ENCODE data around the gene SPEF1.

The SPEF1 gene

GRCh38 chr20:3808544-3808943 lies 27.3 kb upstream of the SPEF1 start:
- Histone ChIP-seq H3K27ac (peak overlapping the region; percentile 89), H3K4me3 (ENCODE audit: low read depth, low read length) (no peak overlapping the region), H3K4me2 (ENCODE audit: low read length) (peak overlapping the region; percentile 48), H3K4me1 (peaks cover 43% of the 10 kb centered on the region), H2AFZ (no peak overlapping the region), H3K79me2 (no peaks in the 10 kb centered on the region), H3K9ac (no peak overlapping the region), H3K27me3 (ENCODE audit: control insufficient read depth, insufficient read depth, low read length) (no peaks in the 10 kb centered on the region), H3K36me3 (ENCODE audit: control insufficient read depth, insufficient read depth, low read length) (no peaks in the 10 kb centered on the region), H3K9me3 (ENCODE audit: control insufficient read depth, low read length) (no peaks in the 10 kb centered on the region)
- no peak for TF ChIP-seq CTCF (IDR thresholded peaks at IDR 0.05)

- Histone ChIP-seq H3K27ac (no peak overlapping the region), H3K9ac (no peak overlapping the region), H3K4me1 (peaks cover 34% of the 10 kb centered on the region), H2AFZ (no peak overlapping the region), H3K4me2 (ENCODE audit: low read length) (no peak overlapping the region), H3K79me2 (peaks cover 3% of the 10 kb centered on the region), H3K4me3 (ENCODE audit: low read depth, low read length) (no peak overlapping the region), H3K9me3 (ENCODE audit: control insufficient read depth, low read length) (no peaks in the 10 kb centered on the region), H3K36me3 (ENCODE audit: control insufficient read depth, insufficient read depth, low read length) (no peaks in the 10 kb centered on the region), H3K27me3 (ENCODE audit: control insufficient read depth, insufficient read depth, low read length) (no peaks in the 10 kb centered on the region)
- TF ChIP-seq CTCF (IDR thresholded peaks at IDR 0.05), result no peak
These were observed 23.5 kb upstream of the SPEF1 start for GRCh38 chr20:3804781-3805180.

- H3K4me2 ChIP-seq (ENCODE audit: low read length), result no peak overlapping the region
- no peak overlapping the region for H3K4me3 ChIP-seq (ENCODE audit: low read depth, low read length)
- no peak overlapping the region for H3K9ac ChIP-seq
- no peak overlapping the region for H2AFZ ChIP-seq
- H3K27ac ChIP-seq, result no peak overlapping the region
- no peak for TF ChIP-seq CTCF (IDR thresholded peaks at IDR 0.05)
- H3K27me3 ChIP-seq (ENCODE audit: control insufficient read depth, insufficient read depth, low read length), result no peaks in the 10 kb centered on the region
- H3K9me3 ChIP-seq (ENCODE audit: control insufficient read depth, low read length), result no peaks in the 10 kb centered on the region
- H3K79me2 ChIP-seq, result peaks cover 3% of the 10 kb centered on the region
- no peaks in the 10 kb centered on the region for H3K36me3 ChIP-seq (ENCODE audit: control insufficient read depth, insufficient read depth, low read length)
- H3K4me1 ChIP-seq, result peaks cover 37% of the 10 kb centered on the region
These were observed 23.1 kb upstream of the SPEF1 start for GRCh38 chr20:3804254-3804751.

GRCh38 chr20:3803854-3804253 lies 22.6 kb upstream of the SPEF1 start:
- H3K9me3 ChIP-seq (ENCODE audit: control insufficient read depth, low read length), result no peaks in the 10 kb centered on the region
- no peak overlapping the region for H3K9ac ChIP-seq
- H2AFZ ChIP-seq, result no peak overlapping the region
- H3K4me1 ChIP-seq, result peaks cover 37% of the 10 kb centered on the region
- H3K27me3 ChIP-seq (ENCODE audit: control insufficient read depth, insufficient read depth, low read length), result no peaks in the 10 kb centered on the region
- H3K4me2 ChIP-seq (ENCODE audit: low read length), result no peak overlapping the region
- H3K36me3 ChIP-seq (ENCODE audit: control insufficient read depth, insufficient read depth, low read length), result no peaks in the 10 kb centered on the region
- TF ChIP-seq CTCF (IDR thresholded peaks at IDR 0.05), result no peak
- peaks cover 3% of the 10 kb centered on the region for H3K79me2 ChIP-seq
- H3K4me3 ChIP-seq (ENCODE audit: low read depth, low read length), result no peak overlapping the region
- no peak overlapping the region for H3K27ac ChIP-seq

GRCh38 chr20:3803289-3803688 lies 22.0 kb upstream of the SPEF1 start:
- TF ChIP-seq CTCF (IDR thresholded peaks at IDR 0.05), result no peak
- H3K4me1 ChIP-seq, result peaks cover 36% of the 10 kb centered on the region

More at GRCh38 chr20:3803289-3803688, 22.0 kb upstream of the SPEF1 start:
- H3K27ac ChIP-seq, result no peak overlapping the region
- H3K4me3 ChIP-seq (ENCODE audit: low read depth, low read length), result no peak overlapping the region
- peaks cover 3% of the 10 kb centered on the region for H3K79me2 ChIP-seq
- no peaks in the 10 kb centered on the region for H3K27me3 ChIP-seq (ENCODE audit: control insufficient read depth, insufficient read depth, low read length)
- H3K36me3 ChIP-seq (ENCODE audit: control insufficient read depth, insufficient read depth, low read length), result no peaks in the 10 kb centered on the region
- H2AFZ ChIP-seq, result no peak overlapping the region
- H3K9ac ChIP-seq, result no peak overlapping the region
- H3K9me3 ChIP-seq (ENCODE audit: control insufficient read depth, low read length), result no peaks in the 10 kb centered on the region
- H3K4me2 ChIP-seq (ENCODE audit: low read length), result no peak overlapping the region

Measured in parathyroid adenoma (tissue), 2 donors.